PC-3 (cell line): Measurements from ENCODE around the gene EVA1A. TPM values are rescaled to one million over a fixed set of nuclear protein-coding genes. Genes with fewer than 3 reads are reported as not detected.

Experiments
- ATAC-seq: fragments of 200-7000 bp; cut with Tn5 transposase; 2 replicates; pipeline ENCODE4 v1.9.1; 2020; ENCODE audit warnings: mild to moderate bottlenecking, moderate library complexity
- BruUV-seq: library from RNA; stranded (reverse); fragments of 400-500 nt; replicated peaks from 2 replicates; lab custom pipeline; 2021; lab: Mats Ljungman, UMichigan
- CTCF ChIA-PET: fragments of 300-600 bp; sonication (Branson Sonifier 250); formaldehyde crosslinking; loops from one replicate; lab custom pipeline; 2022; ENCODE audit warnings: antibody characterized with exemption; lab: Charles Lee
- POLR2A ChIA-PET: fragments of 300-600 bp; sonication (Branson Sonifier 250); formaldehyde crosslinking; loops from one replicate; lab custom pipeline; 2022; ENCODE audit warnings: antibody characterized with exemption; ENCODE audit not compliant: unreplicated experiment; lab: Charles Lee
- DNase-seq: peaks from one replicate; pipeline ENCODE4 v3.0.0-alpha.2; 2015
- H2AFZ ChIP-seq: fragments of 300-600 bp; sonication (generic); 2 replicates; pipeline ENCODE4 v1.6.0; 2016; ENCODE audit warnings: antibody characterized with exemption, low read length
- H3F3A ChIP-seq: fragments of 300-600 bp; sonication (generic); one replicate; pipeline ENCODE4 v1.6.0; 2017; ENCODE audit warnings: antibody characterized with exemption, low read length, control low read depth, mild to moderate bottlenecking; ENCODE audit not compliant: unreplicated experiment
- H3K27ac ChIP-seq: fragments of 300-600 bp; sonication (generic); 2 replicates; pipeline ENCODE4 v1.5.1; 2016; ENCODE audit warnings: mild to moderate bottlenecking, low read length
- H3K27me3 ChIP-seq: fragments of 300-600 bp; sonication (generic); 2 replicates; pipeline ENCODE4 v1.6.1; 2016; ENCODE audit warnings: low read length, mixed read lengths
- H3K36me3 ChIP-seq: fragments of 300-600 bp; sonication (generic); 2 replicates; pipeline ENCODE4 v1.6.1; 2016; ENCODE audit warnings: low read depth, mixed run types, low read length, mixed read lengths
- H3K4me1 ChIP-seq: fragments of 300-600 bp; sonication (generic); 2 replicates; pipeline ENCODE4 v1.5.1; 2016; ENCODE audit warnings: low read length; ENCODE audit not compliant: insufficient read depth
- H3K4me2 ChIP-seq: fragments of 300-600 bp; sonication (generic); 2 replicates; pipeline ENCODE4 v1.6.0; 2016; ENCODE audit warnings: low read length
- H3K4me3 ChIP-seq: fragments of 300-600 bp; sonication (generic); 2 replicates; pipeline ENCODE4 v1.5.1; 2016; ENCODE audit warnings: mild to moderate bottlenecking, low read length, mixed read lengths
- H3K79me2 ChIP-seq: fragments of 300-600 bp; sonication (generic); 2 replicates; pipeline ENCODE4 v1.6.1; 2017; ENCODE audit warnings: low read length, mixed read lengths
- H3K9ac ChIP-seq: fragments of 300-600 bp; sonication (generic); 2 replicates; pipeline ENCODE4 v1.6.0; 2016; ENCODE audit warnings: mild to moderate bottlenecking, low read length
- H3K9me2 ChIP-seq: fragments of 300-600 bp; sonication (generic); replicated peaks from 2 replicates; pipeline ENCODE4 v1.6.1; 2016; ENCODE audit warnings: mixed run types, low read length, mixed read lengths
- H3K9me3 ChIP-seq: fragments of 300-600 bp; sonication (generic); 2 replicates; pipeline ENCODE4 v1.6.1; 2016; ENCODE audit warnings: low read length, mixed read lengths
- H4K20me1 ChIP-seq: fragments of 300-600 bp; sonication (generic); 2 replicates; pipeline ENCODE4 v1.6.1; 2016; ENCODE audit warnings: low read length, mixed read lengths
- CTCF ChIP-seq: fragments of 300-600 bp; sonication (generic); conservative IDR thresholded peaks from 2 replicates; pipeline ENCODE4 v1.5.1; 2017; ENCODE audit warnings: antibody characterized with exemption, low read depth, mild to moderate bottlenecking, low read length
- EZH2 ChIP-seq: fragments of 300-600 bp; sonication (generic); IDR thresholded peaks from one replicate; pipeline ENCODE4 v1.6.1; 2017; ENCODE audit warnings: antibody characterized with exemption, mild to moderate bottlenecking, low read length; ENCODE audit not compliant: unreplicated experiment
- EZH2phosphoT487 ChIP-seq: fragments of 300-600 bp; sonication (generic); IDR thresholded peaks from 2 replicates; pipeline ENCODE4 v1.6.1; 2018; ENCODE audit warnings: mild to moderate bottlenecking, antibody characterized with exemption, low read length, borderline replicate concordance
- intact Hi-C: fragments of 100-400 bp; cut with micrococcal nuclease; formaldehyde crosslinking; loops from 2 replicates; pipeline ENCODE4 v1.9.0; 2023
- total RNA-seq: library from RNA; depleted of rRNA; stranded (reverse); fragments of >200 nt; gene quantifications from 2 replicates; pipeline ENCODE4 v1.2.3, GENCODE V29; 2014

The EVA1A gene
- total RNA-seq, 1 experiment from 2014 or later = 48.9 TPM

DNA sequence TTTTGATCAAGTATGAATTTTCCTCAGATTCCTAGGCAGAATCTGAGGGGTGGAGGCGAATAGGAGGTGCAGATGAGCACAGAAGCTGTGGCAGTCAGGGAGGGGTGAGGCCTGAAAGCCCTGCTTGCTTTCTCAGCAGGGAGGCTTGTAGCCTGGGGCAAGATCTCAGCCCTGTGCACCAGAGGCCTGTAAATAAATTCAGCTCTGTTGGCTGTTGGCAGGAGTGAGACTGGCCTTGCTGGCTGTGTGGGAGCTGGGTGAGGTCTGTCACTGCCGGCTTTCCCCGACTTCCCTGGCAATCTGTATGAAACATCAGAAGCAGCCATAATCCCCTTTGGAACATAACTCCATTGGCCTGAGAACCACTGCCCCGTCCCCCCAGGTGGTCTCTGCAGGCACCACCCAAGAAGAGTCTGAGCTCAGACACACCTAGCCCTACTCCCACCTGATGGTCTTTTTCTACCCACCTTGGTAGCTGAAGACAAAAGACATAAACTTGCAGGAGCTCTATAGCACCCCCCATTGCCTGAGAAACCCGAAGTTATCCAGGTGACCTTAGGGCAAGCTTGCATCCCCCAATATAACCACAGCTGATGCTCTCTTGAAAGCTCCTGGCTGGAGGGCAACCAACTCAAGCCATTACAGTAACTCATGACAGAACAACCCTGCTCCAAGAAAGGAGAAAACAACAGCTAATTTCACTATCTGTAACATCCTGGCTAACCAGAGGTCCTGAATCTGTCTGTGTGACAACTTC lies 32.3 kb downstream of the EVA1A start:
- TF ChIP-seq EZH2 (no peak), EZH2phosphoT487 (no peak), CTCF (no peak)
- ATAC-seq = peak; percentile 45
- POLR2A ChIA-PET = no interaction called here

GRCh38 chr2:75527676-75528075 lies 33.1 kb downstream of the EVA1A start:
- Histone ChIP-seq H3K4me2 (peak overlapping the region; percentile 51; the same call in 1 of the 2 replicates), H3K27me3 (no peaks in the 10 kb centered on the region), H2AFZ (0 out of 2 replicates have a peak overlapping the region, but pooled peaks have one; percentile 12), H3K4me3 (no peak overlapping the region), H3K9ac (no peak overlapping the region), H4K20me1 (no peaks in the 10 kb centered on the region), H3K79me2 (peaks cover 41% of the 10 kb centered on the region), H3K4me1 (peaks cover 64% of the 10 kb centered on the region), H3F3A (peaks cover 9% of the 10 kb centered on the region), H3K9me3 (no peaks in the 10 kb centered on the region), H3K9me2 (no peaks in the 10 kb centered on the region), H3K36me3 (no peaks in the 10 kb centered on the region), H3K27ac (peak overlapping the region; percentile 58)
- no TSS peak for BruUV-seq
- TF ChIP-seq EZH2phosphoT487 (no peak), EZH2 (no peak), CTCF (no peak)
- POLR2A ChIA-PET = no interaction called here
- CTCF ChIA-PET = no interaction called here
- intact Hi-C loops = loop anchor here (5.0 kb wide), 1 partner anchor 45 kb away; no protein-coding TSS in a partner anchor
- no peak for DNase-seq
- ATAC-seq = no peak

More for the DNA sequence above, 32.3 kb downstream of the EVA1A start:
- Histone ChIP-seq H2AFZ (peak overlapping the region; percentile 12; the same call in 1 of the 2 replicates), H3K79me2 (peaks cover 47% of the 10 kb centered on the region), H3K4me1 (peaks cover 57% of the 10 kb centered on the region), H3K9me3 (no peaks in the 10 kb centered on the region), H3K4me3 (no peak overlapping the region), H3K9ac (no peak overlapping the region), H4K20me1 (no peaks in the 10 kb centered on the region), H3K27ac (peak overlapping the region; percentile 58), H3K9me2 (no peaks in the 10 kb centered on the region), H3K4me2 (peak overlapping the region; percentile 51), H3K27me3 (no peaks in the 10 kb centered on the region), H3K36me3 (no peaks in the 10 kb centered on the region), H3F3A (peaks cover 3% of the 10 kb centered on the region)
- BruUV-seq = no TSS peak
- intact Hi-C loops = loop anchor here (5.0 kb wide), 1 partner anchor 46 kb away; no protein-coding TSS in a partner anchor
- CTCF ChIA-PET = interaction anchor here (0.5 kb wide), 1 partner anchor 373 kb away, joined by 15 read pairs; no protein-coding TSS in a partner anchor
- peak; percentile 79 for DNase-seq

GRCh38 chr2:75526842-75527241 lies 33.9 kb downstream of the EVA1A start:
- H2AFZ ChIP-seq = no peak overlapping the region
- no peak overlapping the region for H3K4me3 ChIP-seq
- H3K9me3 ChIP-seq = no peaks in the 10 kb centered on the region
- peaks cover 41% of the 10 kb centered on the region for H3K79me2 ChIP-seq
- H3F3A ChIP-seq = peaks cover 9% of the 10 kb centered on the region
- peak overlapping the region; percentile 16; the same call in 1 of the 2 replicates for H3K9ac ChIP-seq
- BruUV-seq = no TSS peak
- peak overlapping the region; percentile 77 for H3K27ac ChIP-seq
- CTCF ChIA-PET = interaction anchor here (0.6 kb wide), 1 partner anchor 60 kb away, joined by 3 read pairs; no protein-coding TSS in a partner anchor
- intact Hi-C loops = loop anchor here (5.0 kb wide), 1 partner anchor 45 kb away; no protein-coding TSS in a partner anchor
- no peaks in the 10 kb centered on the region for H4K20me1 ChIP-seq
- H3K36me3 ChIP-seq = peaks cover 4% of the 10 kb centered on the region; the same call in 1 of the 2 replicates
- POLR2A ChIA-PET = no interaction called here
- no peak for ATAC-seq
- H3K27me3 ChIP-seq = no peaks in the 10 kb centered on the region
- no peak for DNase-seq
- H3K9me2 ChIP-seq = no peaks in the 10 kb centered on the region
- H3K4me1 ChIP-seq = peaks cover 71% of the 10 kb centered on the region
- H3K4me2 ChIP-seq = peak overlapping the region; percentile 51
- no peak for TF ChIP-seq EZH2phosphoT487
- no peak for TF ChIP-seq EZH2
